Activated T-helper 2 cell treated with anti-CD3 and anti-CD28 coated beads, Interferon-gamma antibody, Interleukin-2, Interleukin-4, amounts not matched to agents 10 μg/mL and 5 μg/mL and 100 μg/mL, durations not matched to agents 14 hours and 24 hours and 36 hours (primary cell): ENCODE data around the gene PER1. TPM values are rescaled to one million over a fixed set of nuclear protein-coding genes. Genes with fewer than 3 reads are reported as not detected.
A peak's percentile ranks its signal among the peaks of the same experiment; 100 is the strongest.

Experiments used
- DNase-seq: peaks from one replicate; pipeline ENCODE4 v3.0.0; 2021; ENCODE audit warnings: low spot score
- H3K27ac Mint-ChIP-seq: one replicate; pipeline ENCODE4 v1.8.0; 2021; ENCODE audit warnings: mixed read lengths
- H3K27me3 Mint-ChIP-seq: one replicate; pipeline ENCODE4 v1.8.0; 2021; ENCODE audit warnings: low read depth, mixed read lengths
- H3K36me3 Mint-ChIP-seq: one replicate; pipeline ENCODE4 v1.8.0; 2021; ENCODE audit warnings: low read depth, mixed read lengths
- H3K4me1 Mint-ChIP-seq: one replicate; pipeline ENCODE4 v1.8.0; 2021; ENCODE audit warnings: low read depth, mixed read lengths
- H3K4me3 Mint-ChIP-seq: one replicate; pipeline ENCODE4 v1.8.0; 2021; ENCODE audit warnings: low read depth, mild to moderate bottlenecking, moderate library complexity, mixed read lengths
- H3K9me3 Mint-ChIP-seq: one replicate; pipeline ENCODE4 v1.8.0; 2021; ENCODE audit warnings: mixed read lengths
- intact Hi-C: fragments of 100-400 bp; cut with micrococcal nuclease; formaldehyde crosslinking; loops from one replicate; pipeline ENCODE4 v1.15.1; 2023
- total RNA-seq: library from RNA; stranded (reverse); gene quantifications from 2 replicates; pipeline ENCODE4 v1.2.3, GENCODE V29; 2022

Gene PER1
- total RNA-seq, 1 donor from 2014 or later: 43.2 TPM

DNA sequence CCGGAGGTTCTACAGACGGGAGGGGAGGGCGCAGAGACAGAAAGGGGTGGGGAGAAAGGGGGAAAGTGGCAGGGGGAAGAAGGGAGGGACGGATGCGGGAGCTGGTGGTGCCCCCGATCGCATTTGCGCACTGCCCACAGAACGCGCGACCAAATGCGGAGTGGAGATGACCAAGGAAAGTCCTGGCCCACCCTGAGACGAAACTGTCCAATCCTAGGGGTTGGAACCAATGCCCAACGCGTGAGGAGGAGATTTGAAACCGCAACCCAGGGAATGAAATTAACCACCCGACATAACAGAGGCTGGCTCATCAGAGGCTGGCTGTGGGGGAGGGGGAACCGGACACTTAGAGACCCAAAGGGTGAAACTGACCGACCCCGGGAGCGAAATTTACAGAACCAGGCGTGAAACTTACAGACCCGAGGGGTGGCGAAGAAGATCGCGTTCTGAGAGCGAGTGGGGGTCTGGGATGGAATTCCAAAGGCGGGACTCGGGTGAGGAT is 29.7 kb downstream of the PER1 start:
- peak overlapping the region; percentile 48 for H3K27ac Mint-ChIP-seq
- intact Hi-C loops: loop anchor here (5.0 to 10.0 kb wide), 4 partner anchors 50 to 280 kb away; partner anchors contain the start of genes CHD3 and SLC25A35
- no peak for DNase-seq
- peak overlapping the region; percentile 87 for H3K4me3 Mint-ChIP-seq
- H3K36me3 Mint-ChIP-seq: no peaks in the 10 kb centered on the region
- H3K9me3 Mint-ChIP-seq: no peaks in the 10 kb centered on the region
- H3K27me3 Mint-ChIP-seq: peaks cover 40% of the 10 kb centered on the region
- H3K4me1 Mint-ChIP-seq: peaks cover 68% of the 10 kb centered on the region

- DNase-seq: peak; percentile 54
- no peak overlapping the region for H3K27ac Mint-ChIP-seq
- intact Hi-C loops: loop anchor here (2.0 to 10.0 kb wide), 5 partner anchors 50 to 280 kb away; partner anchors contain the start of genes CHD3, RPL26 and SLC25A35
- H3K4me1 Mint-ChIP-seq: peaks cover 64% of the 10 kb centered on the region
- peak overlapping the region; percentile 87 for H3K4me3 Mint-ChIP-seq
- peaks cover 39% of the 10 kb centered on the region for H3K27me3 Mint-ChIP-seq
- H3K9me3 Mint-ChIP-seq: no peaks in the 10 kb centered on the region
- no peaks in the 10 kb centered on the region for H3K36me3 Mint-ChIP-seq
Observed at GRCh38 chr17:8121681-8122421, 30.4 kb downstream of the PER1 start.

- H3K4me3 Mint-ChIP-seq: peak overlapping the region; percentile 87
- peaks cover 60% of the 10 kb centered on the region for H3K4me1 Mint-ChIP-seq
- intact Hi-C loops: loop anchor here (2.0 to 10.0 kb wide), 5 partner anchors 51 to 279 kb away; partner anchors contain the start of genes CHD3, RPL26 and SLC25A35
- DNase-seq: no peak
- no peaks in the 10 kb centered on the region for H3K9me3 Mint-ChIP-seq
- H3K36me3 Mint-ChIP-seq: no peaks in the 10 kb centered on the region
- H3K27me3 Mint-ChIP-seq: peaks cover 43% of the 10 kb centered on the region
- no peak overlapping the region for H3K27ac Mint-ChIP-seq
Observed at GRCh38 chr17:8121407-8121680, 30.9 kb downstream of the PER1 start.

GRCh38 chr17:8120520-8121406 is 31.4 kb downstream of the PER1 start:
- Mint-ChIP-seq H3K27ac (peak overlapping the region; percentile 88), H3K36me3 (no peaks in the 10 kb centered on the region), H3K9me3 (no peaks in the 10 kb centered on the region), H3K4me3 (peak overlapping the region; percentile 87), H3K4me1 (peaks cover 57% of the 10 kb centered on the region), H3K27me3 (peaks cover 48% of the 10 kb centered on the region)
- DNase-seq: peak; percentile 71
- intact Hi-C loops: loop anchor here (1.0 to 10.0 kb wide), 9 partner anchors 19 to 278 kb away; partner anchors contain the start of genes CHD3, RPL26 and SLC25A35

- Mint-ChIP-seq H3K9me3 (no peaks in the 10 kb centered on the region), H3K36me3 (no peaks in the 10 kb centered on the region), H3K4me3 (peak overlapping the region; percentile 87), H3K27me3 (peaks cover 51% of the 10 kb centered on the region), H3K4me1 (peaks cover 50% of the 10 kb centered on the region), H3K27ac (peak overlapping the region; percentile 88)
- intact Hi-C loops: loop anchor here (1.0 to 10.0 kb wide), 11 partner anchors 19 to 278 kb away; partner anchors contain the start of genes CHD3, PFAS, RPL26 and SLC25A35
- DNase-seq: peak; percentile 83
Observed at GRCh38 chr17:8119581-8120519, 32.4 kb downstream of the PER1 start.

DNA sequence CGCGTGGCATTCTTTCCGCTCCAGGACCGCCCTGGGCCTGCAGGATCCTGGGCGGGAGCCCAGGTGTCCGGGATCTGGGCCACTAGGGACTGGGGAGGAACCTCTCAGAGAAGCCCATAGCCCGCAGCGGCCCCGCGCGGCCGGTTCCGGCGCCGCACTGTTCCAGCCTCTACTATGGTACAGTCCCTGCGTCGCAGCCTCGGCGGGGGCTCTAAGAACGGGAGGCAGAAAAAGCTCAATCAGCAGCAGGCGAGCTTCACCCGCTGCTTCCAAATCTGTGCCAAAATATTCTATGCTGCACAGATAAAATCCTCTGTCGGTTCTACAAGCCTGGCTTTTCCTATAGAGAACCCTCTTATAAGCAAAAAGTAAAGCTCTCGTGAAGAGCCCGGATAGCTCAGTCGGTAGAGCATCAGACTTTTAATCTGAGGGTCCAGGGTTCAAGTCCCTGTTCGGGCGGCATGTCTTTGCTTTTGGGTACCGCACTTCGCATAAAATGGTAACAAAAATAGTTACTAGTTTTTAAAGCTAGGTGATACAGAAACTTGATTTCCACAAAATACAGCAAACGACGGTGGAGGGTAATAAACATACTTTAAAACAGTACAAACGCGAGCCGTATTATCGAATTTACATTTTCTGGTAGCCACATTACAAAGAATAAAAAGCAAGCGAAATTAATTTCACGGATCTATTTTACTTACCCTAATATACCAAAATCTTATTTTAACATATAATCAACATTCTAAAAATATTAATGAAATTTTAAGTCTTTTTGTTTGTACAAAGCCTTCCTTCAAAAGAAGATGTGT is 33.2 kb downstream of the PER1 start:
- Mint-ChIP-seq H3K9me3 (no peaks in the 10 kb centered on the region), H3K36me3 (no peaks in the 10 kb centered on the region), H3K27me3 (peaks cover 48% of the 10 kb centered on the region), H3K4me3 (peak overlapping the region; percentile 89), H3K4me1 (peaks cover 42% of the 10 kb centered on the region), H3K27ac (peak overlapping the region; percentile 81)
- DNase-seq: peak; percentile 79
- intact Hi-C loops: loop anchor here (1.0 to 10.0 kb wide), 4 partner anchors 25 to 130 kb away; partner anchors contain the start of gene PFAS

GRCh38 chr17:8117980-8118768 is 34.0 kb downstream of the PER1 start, which contains the start of gene ALOXE3:
TSS of gene ALOXE3 (minus strand) at chr17:8118514. CDS start at chr17:8117990, 524 bp downstream.
- peaks cover 45% of the 10 kb centered on the region for H3K27me3 Mint-ChIP-seq

GRCh38 chr17:8117367-8117979 is 34.7 kb downstream of the PER1 start:
- Mint-ChIP-seq H3K27ac (no peak overlapping the region), H3K36me3 (no peaks in the 10 kb centered on the region), H3K9me3 (no peaks in the 10 kb centered on the region), H3K27me3 (peaks cover 46% of the 10 kb centered on the region), H3K4me1 (peaks cover 30% of the 10 kb centered on the region), H3K4me3 (peak overlapping the region; percentile 89)
- no peak for DNase-seq
- intact Hi-C loops: loop anchor here (10.0 kb wide), 1 partner anchor 53 kb away; no protein-coding TSS in a partner anchor

More at GRCh38 chr17:8117980-8118768, 34.0 kb downstream of the PER1 start, which contains the start of gene ALOXE3:
- Mint-ChIP-seq H3K9me3 (no peaks in the 10 kb centered on the region), H3K4me1 (peaks cover 35% of the 10 kb centered on the region), H3K27ac (peak within 1 kb of the TSS; percentile 81), H3K36me3 (no peaks in the 10 kb centered on the region), H3K4me3 (peak within 1 kb of the TSS; percentile 89)
- DNase-seq: no peak
- intact Hi-C loops: loop anchor here (1.0 to 10.0 kb wide), 3 partner anchors 24 to 53 kb away; no protein-coding TSS in a partner anchor

DNA sequence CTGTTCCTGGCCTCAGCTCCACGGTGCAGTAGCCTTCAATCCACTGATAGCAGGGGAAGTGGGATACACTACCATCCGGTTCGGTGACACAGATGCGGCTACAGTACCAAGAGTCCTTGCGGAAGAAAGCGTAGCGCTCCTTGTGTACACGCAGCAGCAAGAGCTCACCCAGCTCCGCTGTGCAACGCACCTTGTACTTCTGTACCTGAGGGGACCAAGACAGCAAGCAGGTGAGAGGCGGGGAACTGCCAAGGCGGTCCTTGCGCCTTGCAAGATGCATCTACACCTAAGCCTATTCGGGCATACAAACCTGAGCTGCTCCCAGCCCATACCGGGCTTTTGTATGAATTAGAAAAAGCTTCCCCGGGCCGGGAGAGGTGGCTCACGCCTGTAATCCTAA is 35.4 kb downstream of the PER1 start:
- Mint-ChIP-seq H3K36me3 (no peaks in the 10 kb centered on the region), H3K9me3 (no peaks in the 10 kb centered on the region), H3K4me1 (peaks cover 29% of the 10 kb centered on the region), H3K4me3 (no peak overlapping the region), H3K27ac (no peak overlapping the region), H3K27me3 (peaks cover 48% of the 10 kb centered on the region)
- intact Hi-C loops: loop anchor here (10.0 kb wide), 1 partner anchor 52 kb away; no protein-coding TSS in a partner anchor
- DNase-seq: no peak

DNA sequence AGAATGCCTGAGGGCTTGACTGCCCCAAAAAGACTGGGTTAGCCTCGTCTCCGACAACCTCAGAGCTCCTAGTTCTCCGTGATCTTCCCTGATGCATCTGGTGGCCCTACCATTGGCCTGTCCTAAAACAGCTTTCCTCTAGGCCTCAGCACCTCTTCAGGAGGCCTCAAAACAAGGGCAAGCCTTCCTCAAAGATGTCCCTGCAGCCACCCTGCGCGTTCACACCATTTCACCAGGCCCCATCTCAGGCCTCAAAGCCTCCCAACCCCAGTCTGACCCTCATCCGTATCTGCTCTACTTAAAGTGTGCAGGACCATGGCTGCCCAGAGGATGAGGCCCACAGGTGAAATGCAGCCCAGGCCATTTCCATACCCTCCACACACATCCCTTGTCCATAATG is 41.3 kb downstream of the PER1 start:
- H3K27ac Mint-ChIP-seq: no peak overlapping the region
- H3K4me3 Mint-ChIP-seq: no peak overlapping the region
- H3K27me3 Mint-ChIP-seq: peaks cover 43% of the 10 kb centered on the region
- no peaks in the 10 kb centered on the region for H3K9me3 Mint-ChIP-seq
- H3K4me1 Mint-ChIP-seq: peaks cover 2% of the 10 kb centered on the region
- H3K36me3 Mint-ChIP-seq: no peaks in the 10 kb centered on the region
- DNase-seq: no peak
- intact Hi-C loops: loop anchor here (2.0 to 10.0 kb wide), 2 partner anchors 18 to 46 kb away; no protein-coding TSS in a partner anchor
